Endothelial cell of umbilical vein (primary cell): ENCODE results near the gene PDGFA. TPM values are rescaled to one million over a fixed set of nuclear protein-coding genes. Genes with fewer than 3 reads are reported as not detected.

Experiments
- BruUV-seq: library from RNA; stranded (reverse); fragments of 400-500 nt; replicated peaks from 2 replicates; lab custom pipeline; 2021; lab: Mats Ljungman, UMichigan
- CTCF ChIA-PET: fragments of 300-600, 350-600 bp; sonication (Branson Sonifier 250); formaldehyde crosslinking; loops from one replicate; lab custom pipeline; 2021; ENCODE audit warnings: antibody characterized with exemption, inconsistent platforms; lab: Charles Lee
- POLR2A ChIA-PET: fragments of 300-600, 350-600 bp; sonication (Branson Sonifier 250); formaldehyde crosslinking; loops from one replicate; lab custom pipeline; 2021; ENCODE audit warnings: antibody characterized with exemption, inconsistent platforms; lab: Charles Lee
- DNase-seq: peaks from one replicate; pipeline ENCODE4 v3.0.0-alpha.2; 2011; ENCODE audit warnings: low read depth, low spot score
- FAIRE-seq: peaks from 2 replicates; lab custom pipeline; 2011; peaks lifted over from hg19 to GRCh38; lab: Jason Lieb, UNC
- H2AFZ ChIP-seq: 2 replicates; pipeline ENCODE4 v1.6.0; 2012; ENCODE audit warnings: low read depth, low read length, control low read depth, inconsistent platforms
- H3K27ac ChIP-seq: 2 replicates; pipeline ENCODE4 v1.5.1; 2011; ENCODE audit warnings: low read depth, mild to moderate bottlenecking, control low read depth, low read length, moderate library complexity; ENCODE audit not compliant: insufficient read depth
- H3K27me3 ChIP-seq, 2 experiments: 2 replicates each; pipeline versions ENCODE4 v1.6.0 to v1.6.1; 2011; ENCODE audit warnings: low read length in 2 of 2, mixed read lengths in 1 of 2; ENCODE audit not compliant: control insufficient read depth in 2 of 2, insufficient read depth in 2 of 2
- H3K36me3 ChIP-seq, 2 experiments: 2 replicates in 1 of 2; 3 replicates in 1 of 2; pipeline ENCODE4 v1.5.1; 2011; ENCODE audit warnings: low read length in 2 of 2, mild to moderate bottlenecking in 1 of 2, moderate library complexity in 1 of 2; ENCODE audit not compliant: control insufficient read depth in 2 of 2, insufficient read depth in 2 of 2; ENCODE audit errors: extremely low read depth in 1 of 2
- H3K4me1 ChIP-seq: 3 replicates; pipeline ENCODE4 v1.5.1; 2011; ENCODE audit warnings: mild to moderate bottlenecking, low read length; ENCODE audit not compliant: control insufficient read depth, insufficient read depth; ENCODE audit errors: extremely low read depth
- H3K4me2 ChIP-seq: 2 replicates; pipeline ENCODE4 v1.6.1; 2011; ENCODE audit warnings: low read length, control low read depth, mixed read lengths; ENCODE audit not compliant: insufficient read depth
- H3K4me3 ChIP-seq, 3 experiments: fragments of 200-600 bp in 1 of 3; sonication (generic), shearing (Covaris generic) in 1 of 3; replicated peaks in 1 of 3; 2 replicates each; pipeline ENCODE4 v1.5.1; 2011 to 2016; ENCODE audit warnings: control low read depth in 3 of 3, low read length in 3 of 3, mild to moderate bottlenecking in 2 of 3, inconsistent platforms in 1 of 3, low read depth in 1 of 3, moderate library complexity in 1 of 3; ENCODE audit not compliant: insufficient read depth in 1 of 3
- H3K79me2 ChIP-seq: 2 replicates; pipeline ENCODE4 v1.6.0; 2012; ENCODE audit warnings: low read length, inconsistent platforms; ENCODE audit not compliant: control insufficient read depth, insufficient read depth
- H3K9ac ChIP-seq: replicated peaks from 2 replicates; pipeline ENCODE3; 2011; ENCODE audit warnings: low read length, control low read depth; ENCODE audit not compliant: insufficient read depth; ENCODE audit errors: extremely low read depth
- H3K9me1 ChIP-seq: replicated peaks from 3 replicates; pipeline ENCODE4 v1.6.0; 2011; ENCODE audit warnings: mild to moderate bottlenecking, low read length; ENCODE audit not compliant: control insufficient read depth, insufficient read depth; ENCODE audit errors: extremely low read depth
- H3K9me3 ChIP-seq: replicated peaks from 2 replicates; pipeline ENCODE4 v1.5.1; 2012; ENCODE audit warnings: low read length, inconsistent platforms; ENCODE audit not compliant: control insufficient read depth, insufficient read depth
- H4K20me1 ChIP-seq: replicated peaks from 2 replicates; pipeline ENCODE3; 2011; ENCODE audit warnings: mild to moderate bottlenecking, low read length; ENCODE audit not compliant: control insufficient read depth, insufficient read depth; ENCODE audit errors: extremely low read depth
- CTCF ChIP-seq, 2 donors: IDR thresholded peaks; 1 replicate in 1 of 2; 2 replicates in 1 of 2; pipeline ENCODE4 v1.5.1; 2011; ENCODE audit warnings: low read length in 2 of 2, mild to moderate bottlenecking in 2 of 2, moderate library complexity in 2 of 2, control low read depth in 1 of 2, inconsistent platforms in 1 of 2, low read depth in 1 of 2; ENCODE audit not compliant: insufficient read depth in 1 of 2; ENCODE audit errors: extremely low read depth in 1 of 2
- EZH2 ChIP-seq: IDR thresholded peaks from 2 replicates; pipeline ENCODE4 v1.6.1; 2012; ENCODE audit warnings: borderline replicate concordance, low read depth, mild to moderate bottlenecking, moderate library complexity, low read length, inconsistent platforms; ENCODE audit not compliant: severe bottlenecking
- FOS ChIP-seq: IDR thresholded peaks from 2 replicates; pipeline ENCODE4 v1.6.1; 2011; ENCODE audit warnings: mild to moderate bottlenecking, low read length, moderate library complexity, borderline replicate concordance; ENCODE audit not compliant: insufficient read depth
- GATA2 ChIP-seq: IDR thresholded peaks from 2 replicates; pipeline ENCODE4 v1.7.0; 2011; ENCODE audit warnings: low read depth, mild to moderate bottlenecking, moderate library complexity, mixed read lengths, low read length; ENCODE audit not compliant: insufficient read length, insufficient read depth
- JUN ChIP-seq: IDR thresholded peaks from 2 replicates; pipeline ENCODE4 v1.6.1; 2011; ENCODE audit warnings: borderline replicate concordance, low read depth; ENCODE audit not compliant: insufficient read length, insufficient read depth
- MAX ChIP-seq: IDR thresholded peaks from 2 replicates; pipeline ENCODE4 v1.6.1; 2011; ENCODE audit not compliant: insufficient read depth, insufficient read length
- MYC ChIP-seq: IDR thresholded peaks from one replicate; pipeline ENCODE4 v1.6.1; 2011; ENCODE audit warnings: mild to moderate bottlenecking, low read depth, low read length
- POLR2A ChIP-seq: IDR thresholded peaks from 2 replicates; pipeline ENCODE4 v1.6.1; 2012; ENCODE audit warnings: low read depth, mild to moderate bottlenecking, control low read depth, low read length
- POLR2AphosphoS5 ChIP-seq: IDR thresholded peaks from 2 replicates; pipeline ENCODE4 v1.6.1; 2012; ENCODE audit warnings: low read depth, mild to moderate bottlenecking, control low read depth, low read length, moderate library complexity; ENCODE audit not compliant: insufficient read depth
- dilution Hi-C: fragments of 300-500 bp; cut with MboI; formaldehyde crosslinking; loops from one replicate; pipeline ENCODE4 v1.15.0; 2019; ENCODE audit warnings: low sequenced_read_pairs; ENCODE audit not compliant: extremely low pct_ligation_motif_present
- intact Hi-C: fragments of 100-400 bp; cut with micrococcal nuclease; formaldehyde crosslinking; loops from one replicate; pipeline ENCODE4 v1.10.0; 2022
- polyA plus RNA-seq, 4 experiments: library from polyadenylated mRNA; depleted of rRNA in 3 of 4; stranded (reverse) in 3 of 4; unstranded in 1 of 4; fragments of >200 nt; gene quantifications; 2 replicates each; pipeline versions ENCODE4 v1.2.1 to v1.2.3, GENCODE V29; 2011 to 2012; ENCODE audit warnings: missing spikeins in 1 of 4
- total RNA-seq: library from RNA; stranded (reverse); gene quantifications from 2 replicates; pipeline ENCODE4 v1.2.3, GENCODE V29; 2021

The PDGFA gene
- total and polyA plus RNA-seq, 2 donors (not counting 3 experiments of a cell fraction or from before 2014, with no cell fraction given), result 17.4 to 62.4 TPM

GRCh38 chr7:549066-549890 is 29.6 kb upstream of the PDGFA start:
- no peaks in the 10 kb centered on the region for H3K4me1 ChIP-seq
- no peaks in the 10 kb centered on the region for H3K9me1 ChIP-seq
- H3K4me3 ChIP-seq, result no peak overlapping the region
- dilution Hi-C loops (no loop called here), intact Hi-C loops (no loop called here)
- no peaks in the 10 kb centered on the region for H3K27me3 ChIP-seq
- BruUV-seq, result no TSS peak
- ChIA-PET CTCF (no interaction called here), POLR2A (no interaction called here)
- no peak for FAIRE-seq
- no peak overlapping the region for H3K9ac ChIP-seq
- no peaks in the 10 kb centered on the region for H3K9me3 ChIP-seq
- no peak for DNase-seq
- H3K36me3 ChIP-seq, result no peaks in the 10 kb centered on the region
- H3K79me2 ChIP-seq, result no peaks in the 10 kb centered on the region
- H3K27ac ChIP-seq, result no peak overlapping the region
- H4K20me1 ChIP-seq, result no peaks in the 10 kb centered on the region
- H2AFZ ChIP-seq, result no peak overlapping the region
- no peak for TF ChIP-seq POLR2AphosphoS5
- TF ChIP-seq MAX, result no peak
- TF ChIP-seq POLR2A, result no peak
- TF ChIP-seq EZH2, result no peak
- no peak for TF ChIP-seq CTCF (IDR thresholded peaks at IDR 0.05; ENCODE audit: extremely low read depth in 1 of 2, insufficient read depth in 1 of 2, low read depth in 1 of 2, low read length in 2 of 2)
- no peak for TF ChIP-seq GATA2
- no peak for TF ChIP-seq FOS
- no peak for TF ChIP-seq JUN
- TF ChIP-seq MYC, result no peak
- H3K4me2 ChIP-seq, result no peak overlapping the region
